Peyer's patch (tissue), 4 donors: ENCODE measurements around the gene NECAB2. TPM values are rescaled to one million over a fixed set of nuclear protein-coding genes. Genes with fewer than 3 reads are reported as not detected.

Experiments
- DNase-seq, 3 donors: peaks; one replicate each; pipeline ENCODE4 v3.0.0-alpha.2; 2017 to 2019
- H3K27ac ChIP-seq, 4 donors: fragments of 200-600 bp; sonication (generic); one replicate each; pipeline ENCODE4 v1.5.1; 2016 to 2019
- H3K27me3 ChIP-seq, 2 donors: fragments of 200-600 bp; sonication (generic); one replicate each; pipeline ENCODE4 v1.5.1; 2019
- H3K36me3 ChIP-seq, 3 donors: fragments of 200-600 bp; sonication (generic); one replicate each; pipeline ENCODE4 v1.5.1; 2016 to 2019
- H3K4me1 ChIP-seq, 4 donors: fragments of 200-600 bp; sonication (generic); one replicate each; pipeline ENCODE4 v1.5.1; 2016 to 2019
- H3K4me3 ChIP-seq, 4 donors: fragments of 200-600 bp; sonication (generic); 1 replicate in 3 of 4; 2 replicates in 1 of 4; pipeline ENCODE4 v1.5.1; 2016 to 2019; ENCODE audit warnings: mild to moderate bottlenecking in 1 of 4
- H3K9me3 ChIP-seq, 4 donors: fragments of 200-600 bp; sonication (generic); one replicate each; pipeline ENCODE4 v1.5.1; 2016 to 2019; ENCODE audit warnings: mild to moderate bottlenecking in 1 of 4
- CTCF ChIP-seq, 6 experiments: fragments of 450-650 bp in 4 of 6; fragments of 200-600 bp in 2 of 6; sonication (generic) in 1 of 6; IDR thresholded peaks; one replicate each; pipeline ENCODE4 v1.5.1; 2017 to 2019; ENCODE audit warnings: antibody characterized with exemption in 6 of 6, mild to moderate bottlenecking in 3 of 6, moderate library complexity in 1 of 6
- POLR2A ChIP-seq, 2 donors: fragments of 450-650 bp; IDR thresholded peaks; one replicate each; pipeline ENCODE4 v1.5.1; 2017; ENCODE audit warnings: antibody characterized with exemption in 2 of 2, mild to moderate bottlenecking in 2 of 2, moderate library complexity in 2 of 2
- total RNA-seq, 4 donors: library from RNA; depleted of rRNA; stranded (reverse); fragments of >200 nt; gene quantifications; one replicate each; pipeline ENCODE4 v1.1.0, GENCODE V29; 2016

The NECAB2 gene
- total RNA-seq, 4 donors from 2014 or later = 1.2 TPM; not detected in 3

- TF ChIP-seq CTCF (IDR thresholded peaks at IDR 0.05) (no peak), POLR2A (IDR thresholded peaks at IDR 0.05) (no peak)
- H3K4me3 ChIP-seq = no peak overlapping the region
- H3K4me1 ChIP-seq = peaks cover 0 to 8% (median 2%) of the 10 kb centered on the region in 4 donors
- DNase-seq = no peak
- no peak overlapping the region for H3K27ac ChIP-seq
- no peaks in the 10 kb centered on the region for H3K9me3 ChIP-seq
- peaks cover 0 to 10% (median 0%) of the 10 kb centered on the region in 3 donors for H3K36me3 ChIP-seq
- H3K27me3 ChIP-seq = peaks cover 0 to 4% of the 10 kb centered on the region in 2 donors
Observed at GRCh38 chr16:83970430-83970815, 2.4 kb downstream of the NECAB2 start.

GRCh38 chr16:83971165-83972130, 3.4 kb downstream of the NECAB2 start:
- peaks cover 0 to 4% of the 10 kb centered on the region in 2 donors for H3K27me3 ChIP-seq
- TF ChIP-seq CTCF (IDR thresholded peaks at IDR 0.05) = no peak
- no peak for TF ChIP-seq POLR2A (IDR thresholded peaks at IDR 0.05)
- DNase-seq = no peak
- H3K27ac ChIP-seq = no peak overlapping the region
- H3K36me3 ChIP-seq = peaks cover 0 to under 1% (median 0%) of the 10 kb centered on the region in 3 donors
- H3K4me3 ChIP-seq = no peak overlapping the region
- H3K4me1 ChIP-seq = peaks cover 0 to 8% (median 2%) of the 10 kb centered on the region in 4 donors
- no peaks in the 10 kb centered on the region for H3K9me3 ChIP-seq

- Histone ChIP-seq H3K27ac (no peak overlapping the region), H3K4me3 (no peak overlapping the region), H3K27me3 (peaks cover 0 to 4% of the 10 kb centered on the region in 2 donors), H3K4me1 (peaks cover 0 to 8% (median 2%) of the 10 kb centered on the region in 4 donors), H3K36me3 (no peaks in the 10 kb centered on the region), H3K9me3 (no peaks in the 10 kb centered on the region)
- no peak for TF ChIP-seq POLR2A (IDR thresholded peaks at IDR 0.05)
- TF ChIP-seq CTCF (IDR thresholded peaks at IDR 0.05) = no peak
- no peak for DNase-seq
Observed at GRCh38 chr16:83972256-83973008, 4.4 kb downstream of the NECAB2 start.

GRCh38 chr16:83973077-83973476, 5.0 kb downstream of the NECAB2 start:
- Histone ChIP-seq H3K4me3 (no peak overlapping the region), H3K9me3 (no peaks in the 10 kb centered on the region), H3K4me1 (peaks cover 0 to 5% (median 2%) of the 10 kb centered on the region in 4 donors), H3K27me3 (peaks cover 0 to 4% of the 10 kb centered on the region in 2 donors), H3K27ac (no peak overlapping the region), H3K36me3 (no peaks in the 10 kb centered on the region)
- DNase-seq = no peak
- TF ChIP-seq POLR2A (IDR thresholded peaks at IDR 0.05) = no peak
- no peak for TF ChIP-seq CTCF (IDR thresholded peaks at IDR 0.05)

GRCh38 chr16:83973581-83974385, 5.7 kb downstream of the NECAB2 start:
- H3K4me1 ChIP-seq = peaks cover 0 to 2% (median under 1%) of the 10 kb centered on the region in 4 donors
- no peak for DNase-seq
- no peaks in the 10 kb centered on the region for H3K9me3 ChIP-seq
- H3K36me3 ChIP-seq = no peaks in the 10 kb centered on the region
- no peak overlapping the region for H3K4me3 ChIP-seq
- H3K27me3 ChIP-seq = peaks cover 0 to 4% of the 10 kb centered on the region in 2 donors
- TF ChIP-seq CTCF (IDR thresholded peaks at IDR 0.05) (no peak), POLR2A (IDR thresholded peaks at IDR 0.05) (no peak)
- no peak overlapping the region for H3K27ac ChIP-seq
